ENCODE data around the gene IL15RA. TPM values are rescaled to one million over a fixed set of nuclear protein-coding genes. Genes with fewer than 3 reads are reported as not detected.

The IL15RA gene
- total and polyA plus RNA-seq, 2 of the 8 experiments (the other 6 are each of a cell fraction or from before 2014, with no cell fraction given): 1.3 to 1.4 TPM

DNA sequence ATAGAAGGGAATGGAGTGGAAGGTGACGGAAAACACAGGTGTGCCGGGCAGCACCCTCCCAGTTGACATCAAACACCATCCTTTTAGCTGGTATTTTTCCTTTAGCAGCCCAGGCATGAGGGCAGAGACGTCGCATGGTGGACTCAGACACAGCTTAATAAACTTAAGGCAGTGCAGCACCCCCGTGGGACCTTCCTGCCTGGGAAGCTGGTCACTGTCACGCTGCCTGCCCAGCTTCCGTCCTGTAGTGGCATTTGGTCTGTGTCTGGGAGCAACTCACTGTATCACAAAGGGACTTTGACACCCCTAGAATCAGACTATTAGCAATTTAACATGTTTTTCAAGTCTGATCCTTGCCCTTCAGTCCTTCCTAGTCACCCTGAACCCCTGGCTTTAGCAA, 35.8 kb downstream of the IL15RA start (continued):
- TF ChIP-seq SIRT6 (IDR thresholded peaks at IDR 0.05; ENCODE audit: low read length): no peak
- TF ChIP-seq SIX5 (IDR thresholded peaks at IDR 0.05; ENCODE audit: low read depth, low read length): no peak
- TF ChIP-seq E2F6 (IDR thresholded peaks at IDR 0.05): no peak
- TF ChIP-seq POLR2A (IDR thresholded peaks at IDR 0.05; ENCODE audit: control extremely low read depth in 1 of 2, low read depth in 2 of 2, low read length in 2 of 2): no peak
- TF ChIP-seq KDM1A (IDR thresholded peaks at IDR 0.05; ENCODE audit: borderline replicate concordance, low read length): no peak
- no peak for TF ChIP-seq MAFK (IDR thresholded peaks at IDR 0.05; ENCODE audit: low read depth, low read length)
